ENCODE measurements around the gene PTPRN2.
"Not testable (repeated sequence)": the region's sequence is repeated elsewhere in the genome, so short reads cannot be mapped to it uniquely, and the experiment has no call there.

The PTPRN2 gene

DNA sequence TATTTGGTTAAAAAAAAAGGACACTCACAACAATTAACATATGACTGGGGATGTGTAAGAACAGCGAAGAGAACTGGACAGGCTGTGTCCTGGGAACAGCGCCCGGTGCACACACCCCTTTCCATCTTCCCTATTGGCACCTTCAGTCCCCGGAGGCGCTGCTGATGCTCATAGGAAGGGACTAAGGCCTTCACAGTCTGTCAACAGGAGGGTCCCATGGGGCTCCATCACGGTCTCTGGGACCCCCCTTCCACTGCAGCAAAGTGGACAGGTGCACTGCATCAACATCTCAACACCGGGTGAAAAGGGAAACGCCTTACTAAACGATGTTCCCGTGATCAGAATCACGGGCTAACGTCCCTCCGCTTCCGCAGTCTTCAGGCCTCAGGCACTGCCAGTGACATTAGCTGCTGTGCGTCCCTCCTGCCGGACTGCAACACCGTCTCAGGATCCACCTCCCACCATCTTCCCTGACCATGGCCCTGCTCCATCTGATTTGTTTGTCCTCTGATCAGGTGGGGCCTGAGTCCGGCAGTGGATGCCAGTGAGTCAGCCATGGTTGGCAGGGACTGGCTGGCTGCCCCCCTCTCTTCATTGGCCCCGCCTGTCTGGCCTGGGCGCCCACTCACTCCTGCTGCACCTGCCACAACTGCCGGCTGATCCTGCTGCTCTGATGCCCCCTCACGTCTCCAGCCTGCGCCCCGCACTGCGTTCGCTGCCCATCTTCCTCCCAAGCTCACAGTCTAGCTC is 636.1 kb downstream of the PTPRN2 start:
- DNase-seq = no peak

- DNase-seq = no peak
These were observed 637.9 kb downstream of the PTPRN2 start for GRCh38 chr7:157949711-157950110.

DNA sequence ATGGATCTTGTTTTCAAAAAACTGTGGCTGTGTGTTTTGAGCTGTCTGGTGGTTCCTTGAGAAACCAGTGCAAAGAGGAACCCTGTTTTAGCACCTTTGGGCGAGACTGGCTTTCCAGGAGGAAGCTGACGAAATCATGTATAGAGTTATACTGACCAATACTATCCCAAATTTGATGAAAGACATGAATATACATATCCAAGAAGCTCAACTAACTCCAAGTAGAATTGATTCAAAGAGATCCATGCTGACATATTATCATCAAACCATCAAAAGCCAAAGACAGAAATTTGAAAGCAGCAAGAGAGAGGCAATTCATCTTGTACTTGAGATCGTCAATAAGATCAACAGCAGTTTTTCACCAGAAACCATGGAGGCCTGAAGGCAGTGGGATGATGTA is 640.1 kb downstream of the PTPRN2 start:
- no peak for DNase-seq

DNA sequence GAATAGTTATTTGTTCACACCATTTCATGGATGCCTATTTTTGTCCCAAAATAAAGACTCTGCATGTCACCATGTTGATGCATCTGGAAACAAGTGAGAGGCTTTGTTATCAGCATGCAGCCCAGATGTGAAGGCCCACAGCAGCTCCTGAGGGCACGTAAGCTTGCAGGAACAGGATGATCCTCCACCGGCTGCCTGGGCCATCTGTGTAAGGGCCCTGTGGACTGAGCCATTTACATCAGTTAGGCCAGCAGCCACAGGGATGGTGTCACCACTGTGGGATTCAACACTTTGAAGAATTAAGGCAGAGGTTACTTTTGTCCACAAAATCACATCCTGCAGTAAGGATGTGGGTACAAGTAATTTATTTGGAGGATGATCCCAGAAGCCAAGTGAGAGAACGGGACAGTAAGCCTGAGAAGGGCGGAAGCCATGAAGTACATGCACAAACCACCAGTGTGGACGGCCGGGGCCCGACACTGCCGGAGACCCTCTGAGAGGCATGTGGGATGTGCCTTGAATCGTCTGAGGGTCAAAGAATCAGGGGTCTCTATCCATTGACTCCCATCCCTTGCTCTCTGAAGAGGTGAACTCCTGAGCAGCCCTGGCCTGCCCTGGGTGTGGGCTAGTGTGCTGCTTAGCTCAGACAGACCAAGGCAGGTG is 641.1 kb downstream of the PTPRN2 start:
- no peak for DNase-seq

DNA sequence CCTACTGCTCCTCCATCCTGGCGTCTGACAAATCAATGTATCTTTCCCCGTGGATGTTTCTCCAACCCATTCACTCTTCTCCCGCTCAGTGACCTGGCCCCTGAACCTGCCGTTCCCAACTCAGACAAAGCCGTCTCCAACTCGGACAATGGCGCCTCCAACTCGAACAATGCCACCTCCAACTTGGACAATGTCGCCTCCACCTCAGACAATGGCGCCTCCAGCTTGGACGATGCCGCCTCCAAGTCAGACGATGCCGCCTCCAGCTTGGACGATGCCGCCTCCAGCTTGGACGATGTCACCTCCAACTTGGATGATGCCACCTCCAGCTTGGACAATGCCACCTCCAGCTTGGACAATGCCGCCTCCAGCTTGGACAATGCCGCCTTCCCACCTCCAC is 642.2 kb downstream of the PTPRN2 start:
- DNase-seq = no peak

GRCh38 chr7:157944734-157945291 is 642.8 kb downstream of the PTPRN2 start:
- DNase-seq = no peak

GRCh38 chr7:157944051-157944450 is 643.6 kb downstream of the PTPRN2 start:
- DNase-seq = no peak

DNA sequence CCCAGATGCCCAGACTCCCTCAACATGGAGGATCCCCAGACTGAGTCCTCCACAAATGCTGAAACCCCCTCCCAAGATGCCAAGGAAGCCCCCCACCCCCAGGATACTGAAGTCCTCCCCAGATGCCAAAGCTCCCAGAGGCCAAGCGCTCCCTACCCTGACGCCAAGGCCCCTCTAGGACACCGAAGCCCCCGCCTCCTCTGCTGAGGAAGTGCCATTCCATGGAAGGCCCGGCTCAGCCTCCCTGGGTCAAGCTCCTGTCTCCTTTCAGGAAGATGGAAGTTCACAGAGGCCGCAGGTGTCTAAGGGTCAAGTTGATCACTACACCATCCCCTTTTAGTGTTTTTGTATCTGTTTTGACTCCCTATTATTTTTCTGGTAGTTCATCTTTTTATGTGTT is 644.1 kb downstream of the PTPRN2 start:
- no peak for DNase-seq

- DNase-seq = no peak
These were observed 646.4 kb downstream of the PTPRN2 start for GRCh38 chr7:157941210-157941609.

DNA sequence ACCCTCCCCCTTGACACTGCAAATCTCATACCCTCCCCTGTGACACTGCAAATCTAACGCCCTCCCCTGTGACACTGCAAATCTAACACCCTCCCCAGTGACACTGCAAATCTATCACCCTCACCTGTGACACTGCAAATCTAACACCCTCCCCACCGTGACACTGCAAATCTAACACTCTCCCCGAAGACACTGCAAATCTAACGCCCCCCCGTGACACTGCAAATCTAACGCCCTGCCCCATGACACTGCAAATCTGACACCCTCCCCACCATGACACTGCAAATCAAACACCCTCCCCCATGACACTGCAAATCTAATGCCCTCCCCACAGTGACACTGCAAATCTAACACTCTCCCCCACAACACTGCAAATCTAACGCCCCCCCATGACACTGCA is 647.1 kb downstream of the PTPRN2 start:
- DNase-seq = no peak

DNA sequence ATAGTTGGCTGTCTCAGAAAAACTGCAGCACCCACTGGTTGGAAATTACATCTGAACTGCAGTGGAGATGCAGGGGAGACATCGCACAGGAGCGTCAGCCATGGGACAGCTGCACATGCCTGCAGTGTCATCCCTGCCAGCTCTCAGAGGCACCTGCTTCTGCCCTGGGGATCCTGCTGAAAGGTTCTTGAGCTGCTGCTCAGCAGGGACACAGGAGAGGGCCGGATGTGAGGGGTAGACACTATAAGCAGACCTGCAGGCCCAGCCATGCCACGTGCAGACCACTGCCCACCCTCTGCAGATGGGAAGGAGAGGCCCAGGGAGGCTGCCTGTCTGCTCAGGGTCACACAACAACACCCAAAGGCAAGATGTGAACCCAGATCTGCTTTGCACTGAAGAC is 649.4 kb downstream of the PTPRN2 start:
- DNase-seq = no peak

DNA sequence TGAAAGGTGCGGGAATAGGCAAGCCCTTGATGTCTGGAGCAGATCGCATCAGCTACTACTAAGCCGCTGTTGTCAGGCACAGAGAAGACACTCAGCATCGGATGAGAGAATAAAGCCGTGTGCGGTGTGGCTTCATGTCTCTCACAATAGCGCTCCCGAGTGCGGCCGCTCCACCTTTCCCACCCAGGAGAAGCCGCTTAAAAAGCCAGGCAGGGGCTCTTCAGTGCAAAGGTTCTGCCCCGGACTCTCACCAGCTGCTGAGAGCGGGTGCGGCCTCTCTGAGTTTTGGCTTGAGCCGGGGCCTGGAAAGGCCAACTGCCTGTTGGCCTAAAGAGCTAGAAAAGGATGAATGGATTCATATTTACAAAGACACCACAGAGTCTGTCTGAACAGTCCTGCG is 650.2 kb downstream of the PTPRN2 start:
- DNase-seq = no peak

GRCh38 chr7:157936976-157937375 is 650.6 kb downstream of the PTPRN2 start:
- DNase-seq = no peak

DNA sequence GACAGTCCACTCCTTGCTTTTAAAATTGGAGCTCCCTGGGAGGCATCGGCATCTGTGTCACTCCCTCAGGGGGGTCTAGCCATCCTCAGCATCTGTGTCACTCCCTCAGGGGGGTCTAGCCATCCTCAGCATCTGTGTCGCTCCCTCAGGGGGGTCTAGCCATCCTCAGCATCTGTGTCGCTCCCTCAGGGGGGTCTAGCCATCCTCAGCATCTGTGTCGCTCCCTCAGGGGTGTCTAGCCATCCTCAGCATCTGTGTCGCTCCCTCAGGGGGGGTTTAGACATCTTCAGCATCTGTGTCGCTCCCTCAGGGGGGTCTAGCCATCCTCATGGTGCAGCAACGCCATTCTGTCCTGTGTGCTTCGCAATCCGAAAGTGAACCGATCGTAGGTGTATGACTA is 651.9 kb downstream of the PTPRN2 start:
- not testable (repeated sequence) for DNase-seq

DNA sequence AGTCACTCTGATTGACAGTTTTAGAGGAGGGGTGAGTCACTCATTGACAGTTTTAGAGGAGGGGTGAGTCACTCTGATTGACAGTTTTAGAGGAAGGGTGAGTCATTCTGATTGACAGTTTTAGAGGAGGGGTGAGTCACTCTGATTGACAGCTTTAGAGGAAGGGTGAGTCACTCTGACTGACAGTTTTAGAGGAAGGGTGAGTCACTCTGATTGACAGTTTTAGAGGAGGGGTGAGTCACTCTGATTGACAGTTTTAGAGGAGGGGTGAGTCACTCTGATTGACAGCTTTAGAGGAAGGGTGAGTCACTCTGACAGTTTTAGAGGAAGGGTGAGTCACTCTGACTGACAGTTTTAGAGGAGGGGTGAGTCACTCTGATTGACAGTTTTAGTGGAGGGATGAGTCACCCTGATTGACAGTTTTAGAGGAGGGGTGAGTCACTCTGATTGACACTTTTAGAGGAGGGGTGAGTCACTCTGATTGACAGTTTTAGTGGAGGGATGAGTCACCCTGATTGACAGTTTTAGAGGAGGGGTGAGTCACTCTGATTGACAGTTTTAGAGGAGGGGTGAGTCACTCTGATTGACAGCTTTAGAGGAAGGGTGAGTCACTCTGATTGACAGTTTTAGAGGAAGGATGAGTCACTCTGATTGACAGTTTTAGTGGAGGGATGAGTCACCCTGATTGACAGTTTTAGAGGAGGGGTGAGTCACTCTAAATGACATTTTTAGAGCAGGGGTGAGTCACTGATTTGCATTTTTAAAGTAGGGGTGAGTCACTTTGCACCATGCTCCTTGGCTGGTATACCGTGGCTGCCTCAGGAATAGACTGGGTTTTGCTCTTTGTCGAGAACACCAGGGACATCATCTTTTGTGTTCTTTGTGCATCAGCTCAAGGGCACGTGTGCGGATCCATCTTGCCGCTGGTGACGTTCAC is 654.1 kb downstream of the PTPRN2 start:
- not testable (repeated sequence) for DNase-seq

GRCh38 chr7:157932498-157933218 is 655.0 kb downstream of the PTPRN2 start:
- no peak for DNase-seq

DNA sequence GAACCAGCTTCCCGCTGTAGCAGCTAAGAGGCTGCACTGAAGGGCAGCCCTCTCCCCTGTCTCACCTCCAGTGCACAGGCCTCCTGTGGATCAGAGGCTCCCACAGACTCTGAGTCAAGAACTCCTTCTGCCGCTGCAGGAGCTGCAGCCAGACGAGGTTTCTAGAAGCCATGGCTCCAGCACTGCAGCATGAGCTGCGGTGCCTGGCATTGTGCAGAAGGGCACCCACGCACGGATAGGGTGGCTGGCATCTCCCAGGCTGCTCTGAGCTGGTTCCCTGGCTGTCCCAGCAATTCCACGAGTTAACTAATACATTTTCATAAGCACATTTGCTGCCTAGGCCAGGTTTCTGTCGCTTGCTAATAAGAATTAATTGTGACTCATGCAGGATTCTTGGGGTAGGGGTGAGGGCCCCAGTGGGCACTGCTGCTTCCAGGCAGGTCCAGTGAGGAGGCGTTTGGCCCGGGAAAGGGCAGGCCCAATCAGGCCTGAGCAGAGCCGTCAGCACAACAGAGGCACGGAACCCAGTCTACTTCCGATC is 656.6 kb downstream of the PTPRN2 start:
- DNase-seq = no peak

DNA sequence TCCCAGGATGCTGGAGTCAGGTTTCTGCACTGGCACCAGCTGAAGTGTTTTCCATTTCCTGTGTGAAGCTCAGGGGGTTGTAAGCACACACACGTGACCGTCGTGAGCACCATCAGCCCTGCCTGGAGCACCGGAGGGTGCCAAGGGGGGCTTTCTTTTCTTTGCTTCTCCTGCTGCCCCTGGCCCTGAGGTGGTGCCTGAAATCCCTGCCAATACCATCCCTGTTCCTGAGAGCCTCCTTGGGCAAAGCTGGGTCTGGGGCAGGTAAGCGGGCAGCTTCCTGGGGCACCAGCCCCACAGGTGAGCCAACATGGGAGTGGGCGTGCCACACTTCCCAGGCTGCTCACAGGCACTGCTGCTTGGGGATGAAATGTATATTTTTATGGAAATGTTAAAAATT is 657.2 kb downstream of the PTPRN2 start:
- DNase-seq = no peak

DNA sequence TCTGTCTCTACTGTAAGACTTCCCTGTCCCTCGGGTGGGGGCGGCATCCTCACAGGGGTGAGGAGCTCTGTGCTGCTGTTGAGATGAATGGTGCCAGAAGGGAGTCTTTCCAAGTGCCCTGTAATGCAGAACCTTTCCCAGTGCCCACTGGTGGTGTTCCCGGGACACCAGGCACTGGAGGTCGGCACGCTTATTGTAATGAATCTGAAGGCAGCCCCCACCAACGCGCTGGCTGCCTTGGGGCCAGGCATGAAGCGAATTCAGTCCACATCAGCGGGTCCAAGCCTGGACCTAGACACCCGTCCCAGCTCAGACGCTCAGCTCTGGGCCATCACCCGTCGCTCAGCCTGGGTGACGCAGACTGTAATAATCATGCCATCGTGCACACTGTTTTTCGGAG is 658.0 kb downstream of the PTPRN2 start:
- no peak for DNase-seq

DNA sequence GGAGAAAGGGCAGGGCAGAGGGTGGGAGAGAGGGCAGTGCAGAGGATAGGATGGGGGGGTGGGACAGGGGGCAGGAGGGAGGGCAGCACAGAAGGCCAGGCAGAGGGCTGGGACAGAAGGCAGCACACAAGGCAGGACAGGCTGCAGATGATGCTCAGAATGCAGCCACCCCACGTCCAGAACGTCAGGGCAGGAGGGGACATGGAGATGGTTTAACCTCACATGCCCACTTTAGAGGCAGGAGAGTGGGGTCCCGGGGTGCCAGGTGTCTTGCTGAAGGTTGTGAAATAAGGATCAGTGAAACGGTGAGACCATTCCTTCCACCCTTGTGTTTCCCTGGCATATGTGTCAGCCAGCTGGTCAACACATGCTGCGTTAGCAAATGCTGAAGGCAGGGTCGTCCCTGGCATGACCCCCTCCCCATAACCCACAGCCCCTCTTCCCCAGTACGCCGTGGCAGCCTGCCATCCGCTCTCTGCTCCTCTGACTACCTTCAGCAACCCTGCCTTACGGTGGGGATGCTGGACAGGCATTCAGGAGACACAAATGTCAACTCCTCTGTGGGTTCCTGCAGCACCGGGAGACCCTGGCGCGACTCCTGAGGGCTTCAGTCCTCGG is 658.7 kb downstream of the PTPRN2 start:
- DNase-seq = no peak

- DNase-seq = no peak
These were observed 659.3 kb downstream of the PTPRN2 start for GRCh38 chr7:157928171-157928794.
